WERI-Rb-1 (cell line): Measurements from ENCODE around the gene ASPHD1.

Source experiments
- DNase-seq: peaks from one replicate; pipeline ENCODE4 v3.0.0-alpha.2; 2020
- H3K27ac ChIP-seq: fragments of 250-450 bp; sonication (Bioruptor Pico); 2 replicates; pipeline ENCODE4 v1.5.1; 2020; ENCODE audit warnings: mild to moderate bottlenecking, moderate library complexity
- H3K27me3 ChIP-seq: fragments of 250-450 bp; sonication (Bioruptor Pico); 2 replicates; pipeline ENCODE4 v1.5.1; 2021; ENCODE audit warnings: mild to moderate bottlenecking, low read depth, moderate library complexity; ENCODE audit not compliant: insufficient read depth, severe bottlenecking
- H3K36me3 ChIP-seq: fragments of 250-450 bp; sonication (Bioruptor Pico); 2 replicates; pipeline ENCODE4 v1.5.1; 2020; ENCODE audit warnings: mild to moderate bottlenecking, moderate library complexity
- H3K4me3 ChIP-seq: 2 replicates; pipeline ENCODE4 v1.5.1; 2011; ENCODE audit warnings: low read depth, mild to moderate bottlenecking, control low read depth, low read length
- H3K9me3 ChIP-seq: fragments of 250-450 bp; sonication (Bioruptor Pico); 2 replicates; pipeline ENCODE4 v1.5.1; 2021; ENCODE audit warnings: mild to moderate bottlenecking, moderate library complexity; ENCODE audit not compliant: severe bottlenecking
- TF ChIP-seq, protein P1 (sequence below): IDR thresholded peaks from 2 replicates; pipeline ENCODE4 v1.5.1; 2011; ENCODE audit warnings: low read depth, mild to moderate bottlenecking, control low read depth, inconsistent platforms, low read length

The ASPHD1 gene

GRCh38 chr16:29858149-29858849 is 42.0 kb upstream of the ASPHD1 start:
- H3K27ac ChIP-seq = no peak overlapping the region
- no peak overlapping the region for H3K4me3 ChIP-seq
- TF ChIP-seq, protein P1, sequence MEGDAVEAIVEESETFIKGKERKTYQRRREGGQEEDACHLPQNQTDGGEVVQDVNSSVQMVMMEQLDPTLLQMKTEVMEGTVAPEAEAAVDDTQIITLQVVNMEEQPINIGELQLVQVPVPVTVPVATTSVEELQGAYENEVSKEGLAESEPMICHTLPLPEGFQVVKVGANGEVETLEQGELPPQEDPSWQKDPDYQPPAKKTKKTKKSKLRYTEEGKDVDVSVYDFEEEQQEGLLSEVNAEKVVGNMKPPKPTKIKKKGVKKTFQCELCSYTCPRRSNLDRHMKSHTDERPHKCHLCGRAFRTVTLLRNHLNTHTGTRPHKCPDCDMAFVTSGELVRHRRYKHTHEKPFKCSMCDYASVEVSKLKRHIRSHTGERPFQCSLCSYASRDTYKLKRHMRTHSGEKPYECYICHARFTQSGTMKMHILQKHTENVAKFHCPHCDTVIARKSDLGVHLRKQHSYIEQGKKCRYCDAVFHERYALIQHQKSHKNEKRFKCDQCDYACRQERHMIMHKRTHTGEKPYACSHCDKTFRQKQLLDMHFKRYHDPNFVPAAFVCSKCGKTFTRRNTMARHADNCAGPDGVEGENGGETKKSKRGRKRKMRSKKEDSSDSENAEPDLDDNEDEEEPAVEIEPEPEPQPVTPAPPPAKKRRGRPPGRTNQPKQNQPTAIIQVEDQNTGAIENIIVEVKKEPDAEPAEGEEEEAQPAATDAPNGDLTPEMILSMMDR = no peak
- no peaks in the 10 kb centered on the region for H3K27me3 ChIP-seq
- no peak for DNase-seq
- H3K9me3 ChIP-seq = no peaks in the 10 kb centered on the region
- H3K36me3 ChIP-seq = peaks cover 23% of the 10 kb centered on the region

GRCh38 chr16:29858974-29859373 is 41.3 kb upstream of the ASPHD1 start:
- Histone ChIP-seq H3K27ac (no peak overlapping the region), H3K9me3 (no peaks in the 10 kb centered on the region), H3K4me3 (no peak overlapping the region), H3K27me3 (no peaks in the 10 kb centered on the region), H3K36me3 (peaks cover 23% of the 10 kb centered on the region)
- DNase-seq = no peak
- TF ChIP-seq, protein P1 = no peak

- Histone ChIP-seq H3K4me3 (no peak overlapping the region), H3K36me3 (peaks cover 23% of the 10 kb centered on the region), H3K27me3 (no peaks in the 10 kb centered on the region), H3K27ac (no peak overlapping the region), H3K9me3 (no peaks in the 10 kb centered on the region)
- TF ChIP-seq, protein P1 = no peak
- no peak for DNase-seq
Measured at GRCh38 chr16:29860218-29860617, 40.1 kb upstream of the ASPHD1 start.

DNA sequence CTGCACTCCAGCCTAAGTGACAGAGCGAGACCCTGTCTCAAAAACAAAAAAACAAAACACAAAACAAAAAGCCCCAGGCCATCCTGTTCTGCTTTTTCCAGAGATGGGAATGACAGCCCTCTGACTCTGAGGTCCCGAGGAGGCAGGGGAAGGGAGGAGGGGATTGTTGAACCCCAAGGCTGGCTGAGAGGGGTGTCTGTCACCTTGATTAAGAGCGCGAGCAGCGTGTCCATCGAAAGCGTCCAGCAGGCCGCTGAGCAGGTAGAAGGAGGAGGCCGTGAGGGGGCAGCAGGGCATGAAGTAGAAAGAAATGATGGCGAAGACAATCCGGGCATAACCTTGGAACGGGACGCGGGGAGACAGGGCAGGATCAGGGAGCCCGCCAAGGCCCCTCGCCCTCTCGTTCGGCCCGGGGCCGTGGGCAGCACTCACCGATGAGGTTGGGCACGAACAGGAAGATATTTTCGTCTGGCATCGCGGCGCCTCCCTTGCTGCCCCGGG is 37.9 kb upstream of the ASPHD1 start:
- H3K4me3 ChIP-seq = peak overlapping the region; percentile 67
- TF ChIP-seq, protein P1 = peak; percentile 13; the same call in 1 of the 2 replicates
- peaks cover 23% of the 10 kb centered on the region for H3K36me3 ChIP-seq
- H3K27me3 ChIP-seq = no peaks in the 10 kb centered on the region
- H3K27ac ChIP-seq = peak overlapping the region; percentile 99
- H3K9me3 ChIP-seq = no peaks in the 10 kb centered on the region
- DNase-seq = peak; percentile 40

DNA sequence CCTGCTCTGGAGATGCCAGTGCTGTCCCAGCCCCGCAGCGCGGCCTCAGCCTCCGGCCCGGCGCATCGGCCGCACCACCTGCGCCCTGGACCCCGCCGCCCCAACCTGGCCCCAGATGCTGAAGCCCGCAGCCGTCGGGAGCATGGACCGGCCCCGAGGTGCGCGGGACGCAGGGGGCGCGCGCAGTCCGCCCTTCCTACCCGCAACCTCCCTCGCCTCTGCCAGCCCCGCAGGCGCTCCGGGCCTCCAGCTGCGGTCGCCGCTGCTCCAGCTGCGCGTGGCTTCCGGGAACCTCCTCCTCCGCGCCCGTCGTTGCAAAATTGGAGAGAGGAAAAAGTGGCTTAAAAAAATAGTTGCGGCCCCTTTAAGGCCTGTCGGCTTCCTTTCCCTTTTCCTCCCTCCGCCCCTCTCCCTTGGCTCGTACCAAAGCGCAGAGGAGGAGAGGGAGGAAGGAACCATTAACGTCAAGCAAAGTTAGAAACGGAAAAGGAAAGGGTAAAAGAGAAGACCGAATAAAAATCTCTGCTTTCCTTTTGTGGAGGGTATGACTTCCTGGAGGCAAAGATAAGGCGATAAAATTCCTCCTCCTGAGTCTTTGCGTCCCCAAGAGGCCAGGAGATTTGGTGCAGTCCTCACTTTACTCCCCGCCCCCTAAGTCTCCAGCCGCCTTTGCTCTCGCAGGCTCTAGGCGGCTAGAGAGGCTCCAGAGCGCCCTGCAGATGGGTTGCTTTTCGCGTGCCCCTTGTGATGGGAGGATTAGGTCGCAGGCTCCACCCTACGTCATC is 37.2 kb upstream of the ASPHD1 start, which contains the start of gene CDIPT:
Gene CDIPT, minus strand, starts transcription at position 343 of the 785 bp plus-strand sequence. CDS start 369 bp downstream, outside the sequence.
- Histone ChIP-seq H3K27me3 (no peaks in the 10 kb centered on the region), H3K36me3 (peaks cover 23% of the 10 kb centered on the region), H3K4me3 (peak within 1 kb of the TSS; percentile 67), H3K9me3 (no peaks in the 10 kb centered on the region), H3K27ac (peak within 1 kb of the TSS; percentile 99)
- peak; percentile 95 for DNase-seq
- TF ChIP-seq, protein P1 = peak; percentile 79
